Hepatocyte (in vitro differentiated cells): ENCODE measurements around the gene DOCK1. TPM values are rescaled to one million over a fixed set of nuclear protein-coding genes. Genes with fewer than 3 reads are reported as not detected.

Experiments
- DNase-seq: peaks from one replicate; pipeline ENCODE4 v3.0.0-alpha.2; 2016; ENCODE audit warnings: low spot score
- H2AFZ ChIP-seq: fragments of 200-600 bp; sonication (generic); 2 replicates; pipeline ENCODE4 v1.6.0; 2016; ENCODE audit warnings: antibody characterized with exemption, mild to moderate bottlenecking
- H3K27ac ChIP-seq: fragments of 200-600 bp; sonication (generic); 2 replicates; pipeline ENCODE4 v1.5.1; 2016; ENCODE audit warnings: mild to moderate bottlenecking
- H3K27me3 ChIP-seq: fragments of 200-600 bp; sonication (generic); 2 replicates; pipeline ENCODE4 v1.6.1; 2016
- H3K36me3 ChIP-seq: fragments of 200-600 bp; sonication (generic); replicated peaks from 2 replicates; pipeline ENCODE4 v1.5.1; 2016; ENCODE audit warnings: low read depth; ENCODE audit not compliant: insufficient read depth
- H3K4me1 ChIP-seq: fragments of 200-600 bp; sonication (generic); 2 replicates; pipeline ENCODE4 v1.5.1; 2016; ENCODE audit warnings: mild to moderate bottlenecking, moderate library complexity; ENCODE audit not compliant: insufficient read depth
- H3K4me2 ChIP-seq: fragments of 200-600 bp; sonication (generic); 2 replicates; pipeline ENCODE4 v1.6.0; 2016
- H3K4me3 ChIP-seq: fragments of 200-600 bp; sonication (generic); 2 replicates; pipeline ENCODE4 v1.5.1; 2016; ENCODE audit warnings: mild to moderate bottlenecking
- H3K79me2 ChIP-seq: fragments of 200-600 bp; sonication (generic); 2 replicates; pipeline ENCODE4 v1.6.0; 2017; ENCODE audit warnings: mild to moderate bottlenecking
- H3K9me2 ChIP-seq: fragments of 200-600 bp; sonication (generic); replicated peaks from 2 replicates; pipeline ENCODE4 v1.6.0; 2017; ENCODE audit warnings: mild to moderate bottlenecking; ENCODE audit not compliant: insufficient read depth
- H3K9me3 ChIP-seq: fragments of 200-600 bp; sonication (generic); 2 replicates; pipeline ENCODE4 v1.5.1; 2016; ENCODE audit warnings: low read depth, mild to moderate bottlenecking
- H4K20me1 ChIP-seq: fragments of 200-600 bp; sonication (generic); 2 replicates; pipeline ENCODE4 v1.6.0; 2016; ENCODE audit warnings: mild to moderate bottlenecking; ENCODE audit not compliant: insufficient read depth, poor library complexity, severe bottlenecking
- CTCF ChIP-seq: fragments of 200-600 bp; sonication (generic); IDR thresholded peaks from 2 replicates; pipeline ENCODE4 v1.5.1; 2016; ENCODE audit warnings: antibody characterized with exemption, mild to moderate bottlenecking; ENCODE audit not compliant: poor library complexity
- EZH2 ChIP-seq: fragments of 200-600 bp; sonication (generic); IDR thresholded peaks from 2 replicates; pipeline ENCODE4 v1.6.1; 2016; ENCODE audit warnings: antibody characterized with exemption, mild to moderate bottlenecking, borderline replicate concordance
- EZH2phosphoT487 ChIP-seq: fragments of 200-600 bp; sonication (generic); IDR thresholded peaks from one replicate; pipeline ENCODE4 v1.6.1; 2018; ENCODE audit warnings: antibody characterized with exemption, mild to moderate bottlenecking, low read depth, moderate library complexity; ENCODE audit not compliant: unreplicated experiment, severe bottlenecking
- WGBS: methylation state at CpG from one replicate; pipeline ENCODE4 v1.1.6; 2016; ENCODE audit warnings: low lambda C conversion rate; ENCODE audit errors: missing lambda C conversion rate; 5-methylcytosine and 5-hydroxymethylcytosine counted together
- polyA plus RNA-seq: library from polyadenylated mRNA; unstranded; fragments of >200 nt; fragmentation: Nextera tagmentation; extraction: Ambion mirVana; gene quantifications from 2 replicates; pipeline ENCODE4 v1.2.1, GENCODE V29; 2016
- total RNA-seq: library from RNA; depleted of rRNA; stranded (reverse); fragments of >200 nt; gene quantifications from 2 replicates; pipeline ENCODE4 v1.2.3, GENCODE V29; 2014

The DOCK1 gene
- total and polyA plus RNA-seq, 2 experiments from 2014 or later, result 16.0 to 55.5 TPM

DNA sequence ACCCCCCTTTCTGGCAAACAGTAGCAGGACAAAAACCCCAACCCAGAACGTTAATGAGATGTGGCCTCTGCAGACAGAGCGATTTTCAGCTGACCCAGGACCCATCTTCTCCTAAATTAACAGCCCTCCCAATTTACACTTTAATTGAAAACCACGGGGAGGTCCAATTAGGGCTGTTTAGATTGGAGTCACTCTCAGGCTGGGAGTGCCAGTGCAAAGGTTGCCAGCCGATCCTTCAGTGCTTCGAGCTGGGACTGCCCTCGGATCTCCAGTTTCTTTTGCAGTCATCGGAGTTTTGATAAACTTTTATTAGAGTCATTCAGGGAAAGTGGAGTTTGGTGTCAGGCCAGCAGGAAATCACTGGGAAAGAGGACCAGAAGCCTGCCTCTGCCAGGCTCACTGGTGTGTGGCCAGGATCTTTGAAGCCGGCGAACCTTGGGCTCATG, 108.0 kb downstream of the DOCK1 start:
- Histone ChIP-seq H3K4me3 (no peak overlapping the region), H3K9me3 (no peaks in the 10 kb centered on the region), H2AFZ (no peak overlapping the region), H3K36me3 (no peaks in the 10 kb centered on the region), H4K20me1 (no peaks in the 10 kb centered on the region), H3K27me3 (no peaks in the 10 kb centered on the region), H3K4me2 (no peak overlapping the region), H3K4me1 (peaks cover 5% of the 10 kb centered on the region), H3K79me2 (no peaks in the 10 kb centered on the region), H3K9me2 (no peaks in the 10 kb centered on the region), H3K27ac (no peak overlapping the region)
- WGBS, result 67% methylated on average over 9 of the region's 9 CpGs
- DNase-seq, result no peak
- no peak for TF ChIP-seq CTCF
- TF ChIP-seq EZH2, result no peak
- no peak for TF ChIP-seq EZH2phosphoT487

DNA sequence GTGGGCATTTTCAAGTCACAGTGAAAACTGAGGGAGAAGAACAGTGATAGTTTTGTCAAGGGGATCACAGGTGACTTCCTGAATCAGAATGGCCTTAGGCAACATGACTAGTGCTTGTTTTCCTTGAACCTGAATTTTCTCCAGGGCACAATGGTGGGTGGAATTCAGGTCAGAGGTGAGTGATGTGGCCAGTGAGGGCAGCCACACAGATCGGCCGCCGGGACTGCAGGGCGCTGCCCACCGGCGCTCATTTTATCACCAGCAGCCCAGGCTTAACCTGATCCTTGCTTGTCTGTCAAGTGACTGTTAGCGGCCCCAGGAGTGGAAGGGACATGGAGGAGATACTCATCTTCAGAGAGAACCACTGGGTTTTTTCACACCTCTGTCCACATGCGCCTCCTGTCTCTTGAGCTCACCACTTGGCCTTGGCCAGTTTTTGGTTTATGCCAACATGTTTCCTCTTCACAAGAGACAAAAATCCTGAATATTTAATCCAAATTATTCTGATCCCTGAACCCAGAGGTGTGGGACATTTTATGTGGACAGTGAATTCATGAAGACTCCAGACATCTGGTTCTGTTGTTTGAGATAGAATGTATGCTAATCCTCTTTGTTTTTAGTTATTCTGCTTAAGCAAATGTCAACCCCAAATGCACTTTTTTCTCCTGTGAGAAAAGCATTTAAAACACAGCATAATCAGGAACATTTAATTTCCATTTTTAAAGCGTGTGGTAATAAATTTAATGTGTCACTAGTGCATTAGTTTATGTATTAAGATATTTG, 108.7 kb downstream of the DOCK1 start:
- no peak overlapping the region for H2AFZ ChIP-seq
- H3K27ac ChIP-seq, result no peak overlapping the region
- no peak overlapping the region for H3K4me3 ChIP-seq
- H3K27me3 ChIP-seq, result no peaks in the 10 kb centered on the region
- H3K4me2 ChIP-seq, result no peak overlapping the region
- DNase-seq, result no peak
- H3K9me2 ChIP-seq, result no peaks in the 10 kb centered on the region
- TF ChIP-seq EZH2phosphoT487 (no peak), CTCF (no peak), EZH2 (no peak)
- H3K79me2 ChIP-seq, result no peaks in the 10 kb centered on the region
- H4K20me1 ChIP-seq, result no peaks in the 10 kb centered on the region
- H3K4me1 ChIP-seq, result peaks cover 5% of the 10 kb centered on the region
- no peaks in the 10 kb centered on the region for H3K9me3 ChIP-seq
- WGBS, result 89% methylated on average over 9 of the region's 9 CpGs
- no peaks in the 10 kb centered on the region for H3K36me3 ChIP-seq

- Histone ChIP-seq H3K9me2 (no peaks in the 10 kb centered on the region), H3K4me3 (no peak overlapping the region), H3K27me3 (no peaks in the 10 kb centered on the region), H3K27ac (no peak overlapping the region), H3K36me3 (no peaks in the 10 kb centered on the region), H3K79me2 (no peaks in the 10 kb centered on the region), H2AFZ (no peak overlapping the region), H3K4me1 (peaks cover 5% of the 10 kb centered on the region), H3K9me3 (no peaks in the 10 kb centered on the region), H4K20me1 (no peaks in the 10 kb centered on the region), H3K4me2 (no peak overlapping the region)
- TF ChIP-seq EZH2, result no peak
- TF ChIP-seq CTCF, result no peak
- no peak for TF ChIP-seq EZH2phosphoT487
- no peak for DNase-seq
- 95% methylated on average over 4 of the region's 4 CpGs for WGBS
Observed at GRCh38 chr10:127014671-127015070, 109.4 kb downstream of the DOCK1 start.
